ENCODE measurements around the gene RELT. TPM values are rescaled to one million over a fixed set of nuclear protein-coding genes. Genes with fewer than 3 reads are reported as not detected.

The RELT gene
- total RNA-seq, 1 experiment from 2014 or later = 10.2 TPM

- no peaks in the 10 kb centered on the region for H3K27me3 ChIP-seq (ENCODE audit: insufficient read depth, low read length)
- H2AFZ ChIP-seq (ENCODE audit: low read length) = no peak overlapping the region
- DNase-seq = no peak
- H3K4me1 ChIP-seq (ENCODE audit: insufficient read depth, low read length) = no peaks in the 10 kb centered on the region
- TF ChIP-seq CTCF (conservative IDR thresholded peaks at IDR 0.05) = no peak
- no peak overlapping the region for H4K8ac ChIP-seq (replicated peaks; ENCODE audit: insufficient read length, low read depth, low read length)
- no peak overlapping the region for H2BK120ac ChIP-seq (ENCODE audit: low read depth, low read length, poor library complexity, severe bottlenecking)
- H3K4me2 ChIP-seq (ENCODE audit: insufficient read depth, insufficient read length, low read length) = no peak overlapping the region
- H4K5ac ChIP-seq (ENCODE audit: insufficient read length, low read depth, low read length) = no peak overlapping the region
- H3T11ph ChIP-seq (ENCODE audit: low read length) = no peak overlapping the region
- Mint-ChIP-seq H3K27ac (no peak overlapping the region), H3K9me3 (no peaks in the 10 kb centered on the region), H3K36me3 (ENCODE audit: insufficient read depth in 1 of 3, low read depth in 3 of 3) (peaks cover 4 to 12% (median 4%) of the 10 kb centered on the region in 3 experiments; a peak in 4 of 7 replicates), H3K4me1 (peaks cover 3% of the 10 kb centered on the region in 2 experiments; a peak in 3 of 4 replicates), H3K4me3 (no peak overlapping the region), H3K27me3 (ENCODE audit: low read depth) (peaks cover 10% of the 10 kb centered on the region)
- H3K23ac ChIP-seq (ENCODE audit: insufficient read length, low read depth, low read length) = no peak overlapping the region
- no peak overlapping the region for H2BK5ac ChIP-seq (ENCODE audit: insufficient read length, low read length)
- no peak overlapping the region for H2BK12ac ChIP-seq (ENCODE audit: insufficient read length, low read depth, low read length)
- H2AK5ac ChIP-seq (ENCODE audit: insufficient read length, low read length) = no peak overlapping the region
- H4K91ac ChIP-seq (ENCODE audit: insufficient read length, low read depth, low read length) = no peak overlapping the region
- H3K9ac ChIP-seq (ENCODE audit: extremely low read depth, insufficient read length, low read length) = no peak overlapping the region
- H3K9me3 ChIP-seq (ENCODE audit: control insufficient read depth, low read depth, low read length) = no peaks in the 10 kb centered on the region
- H3K14ac ChIP-seq (ENCODE audit: insufficient read depth, low read length) = no peak overlapping the region
- WGBS (ENCODE audit: extremely low coverage, insufficient read length, low lambda C conversion rate) = no CpG with 5 or more reads among the region's 6 CpGs
- no peaks in the 10 kb centered on the region for H3K79me1 ChIP-seq (ENCODE audit: insufficient read depth, low read depth, low read length, poor library complexity, severe bottlenecking)
- no peaks in the 10 kb centered on the region for H4K20me1 ChIP-seq (ENCODE audit: control insufficient read depth, insufficient read depth, insufficient read length)
- no peak overlapping the region for H3K4ac ChIP-seq (ENCODE audit: low read depth, low read length)
- no peak overlapping the region for H3K18ac ChIP-seq (ENCODE audit: insufficient read length, low read depth, low read length)
- no peak overlapping the region for H3K27ac ChIP-seq (ENCODE audit: insufficient read length, low read depth, low read length)
- no peaks in the 10 kb centered on the region for H3K79me2 ChIP-seq (ENCODE audit: insufficient read depth, low read length)
- H2BK15ac ChIP-seq (ENCODE audit: low read depth, low read length) = no peak overlapping the region
- no peak overlapping the region for H2BK20ac ChIP-seq (ENCODE audit: low read depth, low read length, poor library complexity, severe bottlenecking)
- H3K56ac ChIP-seq (ENCODE audit: insufficient read length, low read depth, low read length) = no peak overlapping the region
- peaks cover 1% of the 10 kb centered on the region for H3K23me2 ChIP-seq (ENCODE audit: insufficient read length, low read depth, low read length, poor library complexity, severe bottlenecking)
Observed at GRCh38 chr11:73366953-73367352, 9.2 kb upstream of the RELT start.

All from H9 (cell line).